GM20000 (cell line): ENCODE results near the gene TMEM178B.

Experiments used
- DNase-seq: peaks from one replicate; pipeline ENCODE4 v3.0.0; 2012; ENCODE audit warnings: low spot score
- TF ChIP-seq, protein P1 (sequence below): IDR thresholded peaks from 2 replicates; pipeline ENCODE4 v1.5.1; 2012; ENCODE audit warnings: mild to moderate bottlenecking, control low read depth; ENCODE audit errors: extremely low read depth, missing control alignments

TMEM178B gene

DNA sequence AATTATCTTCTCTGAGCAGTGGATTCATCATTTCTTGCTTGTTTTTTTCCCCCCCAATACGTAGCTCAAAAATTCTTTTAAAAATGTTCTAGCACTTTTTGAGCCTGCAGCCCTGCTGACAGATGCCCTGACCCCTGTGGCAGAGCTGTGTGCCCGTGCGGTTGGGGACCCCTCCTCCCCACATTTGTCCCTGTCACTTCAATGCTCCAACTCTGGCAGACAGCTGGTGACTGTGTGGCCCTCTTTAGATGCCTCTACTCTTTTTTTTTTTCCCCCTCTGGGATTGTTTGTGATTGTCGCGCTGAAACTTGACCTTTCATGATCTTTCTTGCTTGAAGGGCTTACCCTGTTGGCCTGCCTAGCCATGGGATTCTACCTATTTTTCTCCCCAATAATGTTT, 214.1 kb downstream of the TMEM178B start:
- TF ChIP-seq, protein P1, sequence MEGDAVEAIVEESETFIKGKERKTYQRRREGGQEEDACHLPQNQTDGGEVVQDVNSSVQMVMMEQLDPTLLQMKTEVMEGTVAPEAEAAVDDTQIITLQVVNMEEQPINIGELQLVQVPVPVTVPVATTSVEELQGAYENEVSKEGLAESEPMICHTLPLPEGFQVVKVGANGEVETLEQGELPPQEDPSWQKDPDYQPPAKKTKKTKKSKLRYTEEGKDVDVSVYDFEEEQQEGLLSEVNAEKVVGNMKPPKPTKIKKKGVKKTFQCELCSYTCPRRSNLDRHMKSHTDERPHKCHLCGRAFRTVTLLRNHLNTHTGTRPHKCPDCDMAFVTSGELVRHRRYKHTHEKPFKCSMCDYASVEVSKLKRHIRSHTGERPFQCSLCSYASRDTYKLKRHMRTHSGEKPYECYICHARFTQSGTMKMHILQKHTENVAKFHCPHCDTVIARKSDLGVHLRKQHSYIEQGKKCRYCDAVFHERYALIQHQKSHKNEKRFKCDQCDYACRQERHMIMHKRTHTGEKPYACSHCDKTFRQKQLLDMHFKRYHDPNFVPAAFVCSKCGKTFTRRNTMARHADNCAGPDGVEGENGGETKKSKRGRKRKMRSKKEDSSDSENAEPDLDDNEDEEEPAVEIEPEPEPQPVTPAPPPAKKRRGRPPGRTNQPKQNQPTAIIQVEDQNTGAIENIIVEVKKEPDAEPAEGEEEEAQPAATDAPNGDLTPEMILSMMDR, result no peak

DNA sequence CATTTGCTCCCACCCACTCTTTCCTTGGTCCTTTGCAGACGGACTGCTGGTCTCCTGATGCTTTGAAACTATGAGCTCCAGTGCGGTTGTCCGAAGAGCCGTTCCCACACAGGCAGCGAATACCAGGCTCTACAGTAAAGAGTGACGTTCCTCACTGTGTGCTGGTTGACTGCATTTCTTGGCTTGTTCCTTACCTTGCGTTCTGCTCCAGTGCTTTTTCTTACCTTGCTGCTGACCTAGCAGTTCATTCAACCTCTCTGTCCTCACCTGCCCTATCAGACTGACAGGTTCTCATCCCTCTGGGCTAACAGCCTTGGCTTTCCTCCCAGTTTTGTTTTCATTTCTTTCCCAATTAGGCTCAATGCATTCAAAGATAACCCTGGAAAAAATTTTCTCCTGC, 214.8 kb downstream of the TMEM178B start:
- no peak for DNase-seq
- TF ChIP-seq, protein P1, result no peak

More for the DNA sequence above, 214.1 kb downstream of the TMEM178B start:
- DNase-seq, result no peak

DNA sequence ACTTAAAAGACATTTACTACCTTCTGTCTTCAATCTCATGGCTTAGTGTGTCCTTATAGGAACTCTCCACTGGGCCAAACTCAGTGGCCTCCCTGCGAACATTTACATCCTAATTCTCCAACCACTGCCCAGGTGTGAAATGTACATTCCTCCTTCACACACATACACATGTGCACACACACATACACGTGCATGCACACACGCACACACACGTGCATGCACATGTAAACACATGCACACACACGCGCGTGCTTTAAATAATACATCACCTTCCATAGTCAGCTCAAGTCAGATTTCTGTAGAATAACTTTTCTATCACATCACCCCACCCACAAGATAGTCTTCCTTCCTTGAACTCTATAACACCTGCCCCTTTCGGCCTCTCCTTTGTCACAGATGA, 216.5 kb downstream of the TMEM178B start:
- DNase-seq, result no peak
- TF ChIP-seq, protein P1, result no peak

DNA sequence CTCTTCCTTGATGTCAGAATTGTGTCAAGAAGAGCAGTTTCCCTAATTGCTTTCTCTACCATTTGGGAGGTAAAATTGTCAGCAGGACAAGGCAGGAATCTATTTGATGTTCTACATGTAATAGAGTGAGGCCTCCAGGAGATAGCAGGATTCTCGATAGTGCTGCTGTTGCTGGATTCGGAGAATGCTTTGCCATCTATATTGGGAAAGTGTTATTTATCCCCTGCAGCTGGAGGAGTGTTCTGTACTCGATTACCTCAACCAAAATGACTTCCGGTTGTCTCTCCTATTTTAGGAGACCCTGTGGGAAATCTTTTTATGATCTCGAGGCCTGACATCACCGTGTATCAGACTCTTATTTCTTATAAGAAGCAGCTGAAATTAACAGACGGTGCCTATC, 217.1 kb downstream of the TMEM178B start:
- TF ChIP-seq, protein P1, result no peak
- no peak for DNase-seq

DNA sequence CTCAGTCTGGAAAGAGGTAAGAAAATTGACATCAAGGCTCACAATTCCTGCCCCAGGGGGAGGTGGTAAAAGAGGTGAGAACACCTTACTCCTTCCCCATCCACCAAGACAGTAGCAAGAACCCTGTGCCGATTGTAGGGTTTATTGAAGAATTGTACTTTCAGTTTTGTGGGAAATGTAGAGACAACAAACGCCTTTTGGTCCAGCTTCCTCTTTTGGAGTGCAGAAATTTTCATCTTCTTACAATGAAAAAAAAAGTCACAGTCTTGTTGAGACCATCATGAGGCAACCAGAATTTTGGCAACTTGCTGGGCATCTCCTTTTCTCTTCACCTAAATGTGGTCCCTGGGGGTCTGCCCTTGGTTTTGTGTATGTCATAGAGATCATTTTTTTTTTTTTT, 217.7 kb downstream of the TMEM178B start:
- TF ChIP-seq, protein P1, result no peak
- no peak for DNase-seq

DNA sequence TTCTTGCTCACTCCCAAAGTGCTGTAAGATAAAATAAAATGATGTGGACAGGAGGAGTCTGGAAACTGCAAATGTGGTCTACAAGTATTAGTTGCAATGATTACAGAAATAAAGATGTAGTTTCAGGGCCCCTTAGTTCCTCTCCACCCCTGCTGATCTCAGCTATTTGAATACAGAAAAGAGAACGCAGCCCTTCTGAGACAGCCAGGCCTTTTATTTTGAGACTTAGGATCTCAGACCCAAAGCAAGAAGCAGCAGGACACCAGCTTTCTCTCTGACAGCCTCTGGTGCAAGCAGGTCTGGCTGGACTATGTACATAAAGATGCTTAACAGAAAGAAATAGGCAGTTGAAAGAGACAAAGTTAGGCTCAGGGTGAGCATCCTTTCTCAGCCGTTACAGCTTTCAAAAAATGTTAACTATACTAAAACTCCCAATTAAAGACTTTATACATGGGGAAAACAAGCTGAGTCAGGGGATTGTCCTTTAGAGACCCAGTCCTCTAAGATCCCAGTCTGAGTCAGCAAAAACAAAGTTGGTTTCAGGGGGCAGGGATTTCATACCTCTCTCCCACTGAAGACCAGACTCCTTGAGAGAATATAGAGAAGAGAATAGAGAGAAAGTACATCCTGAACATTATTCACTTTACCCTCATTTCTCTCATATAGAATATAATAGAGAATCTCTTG, 220.4 kb downstream of the TMEM178B start:
- TF ChIP-seq, protein P1, result no peak
- no peak for DNase-seq

DNA sequence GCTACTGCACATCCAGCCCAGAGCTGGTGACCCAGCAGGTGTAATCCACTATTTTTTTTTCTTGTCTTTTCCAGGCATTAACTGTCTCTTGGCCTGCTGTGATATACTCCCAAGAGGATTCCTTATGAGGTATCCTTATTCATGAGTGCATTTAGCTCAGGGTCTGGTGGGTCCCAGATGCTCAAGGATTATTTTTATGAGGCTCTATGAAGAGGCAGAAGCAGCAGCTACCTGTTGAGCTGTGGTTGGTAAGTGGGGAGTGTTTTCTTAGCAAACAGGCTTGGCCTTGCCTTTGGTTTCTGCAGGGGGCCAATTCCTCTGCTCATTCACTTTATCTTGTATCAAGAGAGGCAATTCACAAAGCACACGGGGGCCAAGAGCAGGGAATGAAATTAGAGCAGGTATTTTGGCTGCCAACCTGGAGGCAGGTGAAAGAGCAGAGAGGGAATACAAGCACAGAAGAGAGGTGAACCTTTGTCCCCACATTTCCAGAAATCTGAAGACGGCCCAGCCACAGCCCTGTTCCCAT, 221.6 kb downstream of the TMEM178B start:
- no peak for DNase-seq

More for the DNA sequence above, 221.6 kb downstream of the TMEM178B start:
- TF ChIP-seq, protein P1, result no peak
